ENCODE measurements around the gene DNASE1L3.

Gene DNASE1L3

GRCh38 chr3:58184309-58184981 is 26.3 kb downstream of the DNASE1L3 start:
- no peak overlapping the region for H3K9ac ChIP-seq (ENCODE audit: low read length)
- WGBS (ENCODE audit: extremely low coverage, insufficient coverage, insufficient read length): no CpG with 5 or more reads among the region's 11 CpGs
- H3K27ac ChIP-seq (ENCODE audit: low read depth, low read length): no peak overlapping the region
- no peak overlapping the region for H4K8ac ChIP-seq (ENCODE audit: low read depth, low read length)
- no peak overlapping the region for H3K4ac ChIP-seq (ENCODE audit: low read depth, low read length)
- H3K14ac ChIP-seq (ENCODE audit: low read length): no peak overlapping the region
- H4K12ac ChIP-seq (ENCODE audit: low read depth, low read length): no peak overlapping the region
- no peak overlapping the region for H3K18ac ChIP-seq (ENCODE audit: low read length)
- no peak overlapping the region for H3K4me2 ChIP-seq (ENCODE audit: low read length)
- no peak overlapping the region for H3K23ac ChIP-seq (ENCODE audit: low read length)
- H3K4me1 ChIP-seq (ENCODE audit: control insufficient read depth in 1 of 2, insufficient read depth in 2 of 2, low read length in 2 of 2): peaks cover 3 to 6% of the 10 kb centered on the region in 2 experiments
- H3K4me3 ChIP-seq (ENCODE audit: low read depth, low read length): no peak overlapping the region
- no peak overlapping the region for H2AFZ ChIP-seq (ENCODE audit: insufficient read depth, low read length, poor library complexity)
- no peaks in the 10 kb centered on the region for H3K27me3 ChIP-seq (ENCODE audit: insufficient read depth, low read length)
- H3K79me1 ChIP-seq (ENCODE audit: low read length): no peaks in the 10 kb centered on the region
- H2AK5ac ChIP-seq (ENCODE audit: low read length): no peak overlapping the region
- peaks cover 2% of the 10 kb centered on the region for H3K9me3 ChIP-seq (ENCODE audit: insufficient read depth, low read depth, low read length)
- no peak overlapping the region for H4K91ac ChIP-seq (ENCODE audit: low read depth, low read length)
- H2BK12ac ChIP-seq (ENCODE audit: low read length): no peak overlapping the region
- H3K36me3 ChIP-seq (ENCODE audit: control insufficient read depth in 1 of 2, insufficient read depth in 2 of 2, low read length in 2 of 2): no peaks in the 10 kb centered on the region
- H3K79me2 ChIP-seq (ENCODE audit: control insufficient read depth, insufficient read depth, low read length, poor library complexity): no peaks in the 10 kb centered on the region
- H2BK120ac ChIP-seq (ENCODE audit: insufficient read depth, low read length, poor library complexity): no peak overlapping the region
- no peak overlapping the region for H2BK5ac ChIP-seq (ENCODE audit: low read depth, low read length, poor library complexity)
- DNase-seq: no peak

GRCh38 chr3:58183891-58184290 is 26.9 kb downstream of the DNASE1L3 start:
- no CpG with 5 or more reads among the region's 12 CpGs for WGBS (ENCODE audit: extremely low coverage, insufficient coverage, insufficient read length)
- no peak overlapping the region for H3K27ac ChIP-seq (ENCODE audit: low read depth, low read length)
- no peak overlapping the region for H4K8ac ChIP-seq (ENCODE audit: low read depth, low read length)
- no peak overlapping the region for H2BK5ac ChIP-seq (ENCODE audit: low read depth, low read length, poor library complexity)
- H3K4ac ChIP-seq (ENCODE audit: low read depth, low read length): no peak overlapping the region
- no peak overlapping the region for H3K23ac ChIP-seq (ENCODE audit: low read length)
- H2BK120ac ChIP-seq (ENCODE audit: insufficient read depth, low read length, poor library complexity): no peak overlapping the region
- DNase-seq: no peak
- H2AK5ac ChIP-seq (ENCODE audit: low read length): no peak overlapping the region
- H2BK12ac ChIP-seq (ENCODE audit: low read length): no peak overlapping the region
- H4K91ac ChIP-seq (ENCODE audit: low read depth, low read length): no peak overlapping the region
- no peak overlapping the region for H3K14ac ChIP-seq (ENCODE audit: low read length)
- H2AFZ ChIP-seq (ENCODE audit: insufficient read depth, low read length, poor library complexity): no peak overlapping the region
- H3K18ac ChIP-seq (ENCODE audit: low read length): no peak overlapping the region
- no peaks in the 10 kb centered on the region for H3K36me3 ChIP-seq (ENCODE audit: control insufficient read depth in 1 of 2, insufficient read depth in 2 of 2, low read length in 2 of 2)
- H3K79me1 ChIP-seq (ENCODE audit: low read length): no peaks in the 10 kb centered on the region
- H3K4me1 ChIP-seq (ENCODE audit: control insufficient read depth in 1 of 2, insufficient read depth in 2 of 2, low read length in 2 of 2): peaks cover 1% of the 10 kb centered on the region in 2 experiments
- H3K79me2 ChIP-seq (ENCODE audit: control insufficient read depth, insufficient read depth, low read length, poor library complexity): no peaks in the 10 kb centered on the region
- H3K4me2 ChIP-seq (ENCODE audit: low read length): no peak overlapping the region
- H4K12ac ChIP-seq (ENCODE audit: low read depth, low read length): no peak overlapping the region
- H3K9me3 ChIP-seq (ENCODE audit: insufficient read depth, low read depth, low read length): peaks cover 2% of the 10 kb centered on the region
- no peak overlapping the region for H3K9ac ChIP-seq (ENCODE audit: low read length)
- H3K4me3 ChIP-seq (ENCODE audit: low read depth, low read length): no peak overlapping the region
- no peaks in the 10 kb centered on the region for H3K27me3 ChIP-seq (ENCODE audit: insufficient read depth, low read length)

- no peak overlapping the region for H2AK5ac ChIP-seq (ENCODE audit: low read length)
- no peak overlapping the region for H3K23ac ChIP-seq (ENCODE audit: low read length)
- H2BK12ac ChIP-seq (ENCODE audit: low read length): no peak overlapping the region
- peaks cover under 1% of the 10 kb centered on the region in 2 experiments for H3K4me1 ChIP-seq (ENCODE audit: control insufficient read depth in 1 of 2, insufficient read depth in 2 of 2, low read length in 2 of 2)
- no peak overlapping the region for H4K8ac ChIP-seq (ENCODE audit: low read depth, low read length)
- H4K12ac ChIP-seq (ENCODE audit: low read depth, low read length): no peak overlapping the region
- no peaks in the 10 kb centered on the region for H3K27me3 ChIP-seq (ENCODE audit: insufficient read depth, low read length)
- WGBS (ENCODE audit: extremely low coverage, insufficient coverage, insufficient read length): no CpG with 5 or more reads among the region's 1 CpG
- no peak overlapping the region for H3K4me2 ChIP-seq (ENCODE audit: low read length)
- no peak overlapping the region for H3K27ac ChIP-seq (ENCODE audit: low read depth, low read length)
- H2AFZ ChIP-seq (ENCODE audit: insufficient read depth, low read length, poor library complexity): no peak overlapping the region
- H3K79me1 ChIP-seq (ENCODE audit: low read length): no peaks in the 10 kb centered on the region
- no peaks in the 10 kb centered on the region for H3K36me3 ChIP-seq (ENCODE audit: control insufficient read depth in 1 of 2, insufficient read depth in 2 of 2, low read length in 2 of 2)
- H3K79me2 ChIP-seq (ENCODE audit: control insufficient read depth, insufficient read depth, low read length, poor library complexity): no peaks in the 10 kb centered on the region
- peaks cover 2% of the 10 kb centered on the region for H3K9me3 ChIP-seq (ENCODE audit: insufficient read depth, low read depth, low read length)
- H3K14ac ChIP-seq (ENCODE audit: low read length): no peak overlapping the region
- no peak overlapping the region for H3K18ac ChIP-seq (ENCODE audit: low read length)
- H3K4ac ChIP-seq (ENCODE audit: low read depth, low read length): no peak overlapping the region
- no peak overlapping the region for H4K91ac ChIP-seq (ENCODE audit: low read depth, low read length)
- no peak overlapping the region for H3K4me3 ChIP-seq (ENCODE audit: low read depth, low read length)
- H2BK120ac ChIP-seq (ENCODE audit: insufficient read depth, low read length, poor library complexity): no peak overlapping the region
- no peak overlapping the region for H3K9ac ChIP-seq (ENCODE audit: low read length)
- no peak for DNase-seq
- no peak overlapping the region for H2BK5ac ChIP-seq (ENCODE audit: low read depth, low read length, poor library complexity)
Observed at GRCh38 chr3:58183221-58183620, 27.6 kb downstream of the DNASE1L3 start.

GRCh38 chr3:58180940-58181587 is 29.7 kb downstream of the DNASE1L3 start:
- Histone ChIP-seq H3K4me1 (ENCODE audit: control insufficient read depth in 1 of 2, insufficient read depth in 2 of 2, low read length in 2 of 2) (peaks cover 7% of the 10 kb centered on the region in 2 experiments), H4K8ac (ENCODE audit: low read depth, low read length) (no peak overlapping the region), H3K14ac (ENCODE audit: low read length) (no peak overlapping the region), H2BK12ac (ENCODE audit: low read length) (no peak overlapping the region), H3K4me2 (ENCODE audit: low read length) (no peak overlapping the region), H3K9ac (ENCODE audit: low read length) (no peak overlapping the region), H3K79me1 (ENCODE audit: low read length) (peaks cover 3% of the 10 kb centered on the region), H3K27ac (ENCODE audit: low read depth, low read length) (no peak overlapping the region), H3K18ac (ENCODE audit: low read length) (no peak overlapping the region), H3K9me3 (ENCODE audit: insufficient read depth, low read depth, low read length) (peaks cover 2% of the 10 kb centered on the region), H3K79me2 (ENCODE audit: control insufficient read depth, insufficient read depth, low read length, poor library complexity) (no peaks in the 10 kb centered on the region), H4K12ac (ENCODE audit: low read depth, low read length) (no peak overlapping the region), H3K4ac (ENCODE audit: low read depth, low read length) (no peak overlapping the region), H2AFZ (ENCODE audit: insufficient read depth, low read length, poor library complexity) (no peak overlapping the region), H3K4me3 (ENCODE audit: low read depth, low read length) (no peak overlapping the region), H3K27me3 (ENCODE audit: insufficient read depth, low read length) (no peaks in the 10 kb centered on the region), H3K23ac (ENCODE audit: low read length) (no peak overlapping the region), H3K36me3 (ENCODE audit: control insufficient read depth in 1 of 2, insufficient read depth in 2 of 2, low read length in 2 of 2) (no peaks in the 10 kb centered on the region), H2BK120ac (ENCODE audit: insufficient read depth, low read length, poor library complexity) (no peak overlapping the region), H2AK5ac (ENCODE audit: low read length) (no peak overlapping the region), H4K91ac (ENCODE audit: low read depth, low read length) (no peak overlapping the region), H2BK5ac (ENCODE audit: low read depth, low read length, poor library complexity) (no peak overlapping the region)
- WGBS (ENCODE audit: extremely low coverage, insufficient coverage, insufficient read length): no CpG with 5 or more reads among the region's 1 CpG
- no peak for DNase-seq

Data from trophoblast cell (in vitro differentiated cells and primary cell).